ENCODE results near the gene BCKDHB. TPM values are rescaled to one million over a fixed set of nuclear protein-coding genes. Genes with fewer than 3 reads are reported as not detected.

BCKDHB gene
- total and polyA plus RNA-seq, 2 of the 4 experiments (the other 2 are of a cell fraction), result 11.2 to 11.8 TPM

DNA sequence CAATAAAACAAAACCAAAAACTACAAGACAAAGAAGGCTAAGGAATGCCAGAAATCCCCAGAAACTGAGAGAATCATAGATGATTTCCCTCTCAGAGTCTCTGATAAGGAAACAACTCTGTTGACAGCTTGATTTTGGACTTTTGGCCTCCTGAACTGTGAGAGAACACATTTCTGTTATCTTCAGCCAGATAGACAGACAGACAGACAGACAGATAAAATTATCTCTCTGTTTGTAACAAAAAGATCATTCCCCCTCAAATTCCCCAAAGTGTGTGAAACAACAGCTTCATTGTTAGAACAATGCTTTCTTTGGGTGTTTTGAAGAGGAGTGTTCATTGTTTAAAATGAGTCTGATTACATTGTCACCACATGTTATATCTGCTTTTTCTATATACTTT is 148.2 kb downstream of the BCKDHB start:
- Histone ChIP-seq H3K9me1 (ENCODE audit: insufficient read depth, low read length) (peaks cover 6% of the 10 kb centered on the region; the same call in 1 of the 2 replicates), H2BK120ac (ENCODE audit: low read depth, low read length) (no peak overlapping the region), H2AK5ac (ENCODE audit: low read depth, low read length) (no peak overlapping the region), H3K56ac (ENCODE audit: extremely low read depth, insufficient read depth, low read length) (no peak overlapping the region), H3K9me3 (ENCODE audit: control insufficient read depth, insufficient read depth, low read length) (no peaks in the 10 kb centered on the region), H3K4me3 (ENCODE audit: insufficient read depth, low read depth, low read length) (no peak overlapping the region), H2BK15ac (ENCODE audit: low read depth, low read length) (no peak overlapping the region), H3K14ac (replicated peaks; ENCODE audit: low read depth, low read length) (no peak overlapping the region), H3K79me1 (ENCODE audit: low read depth in 1 of 2, low read length in 2 of 2) (0 out of 4 replicates have a peak, but pooled peaks cover 0 to 3% of the 10 kb centered on the region in 2 experiments), H3K36me3 (ENCODE audit: control insufficient read depth, insufficient read depth, low read length) (no peaks in the 10 kb centered on the region), H3K23ac (ENCODE audit: low read depth, low read length) (no peak overlapping the region), H3K4ac (ENCODE audit: low read depth, low read length) (no peak overlapping the region), H3K27me3 (ENCODE audit: control insufficient read depth, insufficient read depth, low read length) (no peaks in the 10 kb centered on the region), H3K27ac (ENCODE audit: insufficient read depth, low read length) (no peak overlapping the region), H4K20me1 (ENCODE audit: insufficient read depth, low read length) (no peaks in the 10 kb centered on the region), H3K18ac (ENCODE audit: low read depth, low read length) (no peak overlapping the region), H4K91ac (ENCODE audit: insufficient read depth, low read depth, low read length) (no peak overlapping the region), H2BK20ac (ENCODE audit: low read depth, low read length) (no peak overlapping the region), H3K9ac (ENCODE audit: low read depth, low read length) (no peak overlapping the region), H4K5ac (ENCODE audit: low read depth, low read length) (no peak overlapping the region), H2BK5ac (ENCODE audit: low read depth, low read length, poor library complexity, severe bottlenecking) (no peak overlapping the region), H3K4me1 (ENCODE audit: control insufficient read depth, insufficient read depth, low read length) (peaks cover 2% of the 10 kb centered on the region; the same call in 1 of the 2 replicates), H3K4me2 (ENCODE audit: low read depth, low read length) (no peak overlapping the region), H2AFZ (replicated peaks; ENCODE audit: low read length, poor library complexity) (no peak overlapping the region), H4K8ac (ENCODE audit: low read depth in 2 of 2, low read length in 2 of 2) (no peak overlapping the region), H2AK9ac (replicated peaks; ENCODE audit: low read depth, low read length, poor library complexity) (no peak overlapping the region)
- no TSS peak for BruUV-seq (replicated peaks)
- POLR2A ChIA-PET (ENCODE audit: unreplicated experiment), result no interaction called here
- no peak for DNase-seq
- CTCF ChIA-PET, result interaction anchor here (0.8 kb wide), 1 partner anchor 41 kb away, joined by 3 read pairs; no protein-coding TSS in a partner anchor
- ATAC-seq (ENCODE audit: low read depth), result no peak
- dilution Hi-C loops (cut with HindIII; ENCODE audit: low sequenced_read_pairs, unreplicated experiment) (no loop called here), intact Hi-C loops (cut with micrococcal nuclease) (no loop called here), in situ Hi-C loops (cut with MboI; ENCODE audit: low sequenced_read_pairs) (no loop called here)
- no peak for TF ChIP-seq NFE2L2 (IDR thresholded peaks at IDR 0.05; ENCODE audit: low read depth, low read length)
- TF ChIP-seq, protein P1, sequence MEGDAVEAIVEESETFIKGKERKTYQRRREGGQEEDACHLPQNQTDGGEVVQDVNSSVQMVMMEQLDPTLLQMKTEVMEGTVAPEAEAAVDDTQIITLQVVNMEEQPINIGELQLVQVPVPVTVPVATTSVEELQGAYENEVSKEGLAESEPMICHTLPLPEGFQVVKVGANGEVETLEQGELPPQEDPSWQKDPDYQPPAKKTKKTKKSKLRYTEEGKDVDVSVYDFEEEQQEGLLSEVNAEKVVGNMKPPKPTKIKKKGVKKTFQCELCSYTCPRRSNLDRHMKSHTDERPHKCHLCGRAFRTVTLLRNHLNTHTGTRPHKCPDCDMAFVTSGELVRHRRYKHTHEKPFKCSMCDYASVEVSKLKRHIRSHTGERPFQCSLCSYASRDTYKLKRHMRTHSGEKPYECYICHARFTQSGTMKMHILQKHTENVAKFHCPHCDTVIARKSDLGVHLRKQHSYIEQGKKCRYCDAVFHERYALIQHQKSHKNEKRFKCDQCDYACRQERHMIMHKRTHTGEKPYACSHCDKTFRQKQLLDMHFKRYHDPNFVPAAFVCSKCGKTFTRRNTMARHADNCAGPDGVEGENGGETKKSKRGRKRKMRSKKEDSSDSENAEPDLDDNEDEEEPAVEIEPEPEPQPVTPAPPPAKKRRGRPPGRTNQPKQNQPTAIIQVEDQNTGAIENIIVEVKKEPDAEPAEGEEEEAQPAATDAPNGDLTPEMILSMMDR (conservative IDR thresholded peaks at IDR 0.05; ENCODE audit: low read depth, low read length), result no peak
- TF ChIP-seq, protein P2, sequence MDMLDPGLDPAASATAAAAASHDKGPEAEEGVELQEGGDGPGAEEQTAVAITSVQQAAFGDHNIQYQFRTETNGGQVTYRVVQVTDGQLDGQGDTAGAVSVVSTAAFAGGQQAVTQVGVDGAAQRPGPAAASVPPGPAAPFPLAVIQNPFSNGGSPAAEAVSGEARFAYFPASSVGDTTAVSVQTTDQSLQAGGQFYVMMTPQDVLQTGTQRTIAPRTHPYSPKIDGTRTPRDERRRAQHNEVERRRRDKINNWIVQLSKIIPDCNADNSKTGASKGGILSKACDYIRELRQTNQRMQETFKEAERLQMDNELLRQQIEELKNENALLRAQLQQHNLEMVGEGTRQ (IDR thresholded peaks at IDR 0.05; ENCODE audit: low read depth, low read length), result no peak
- no peak for TF ChIP-seq FOS (IDR thresholded peaks at IDR 0.05; ENCODE audit: low read depth, low read length)
- no peak for TF ChIP-seq BHLHE40 (IDR thresholded peaks at IDR 0.05; ENCODE audit: low read depth, low read length)
- TF ChIP-seq CEBPB (IDR thresholded peaks at IDR 0.05; ENCODE audit: low read depth, low read length), result no peak
- no peak for TF ChIP-seq RAD21 (IDR thresholded peaks at IDR 0.05; ENCODE audit: low read length)
- no peak for TF ChIP-seq RCOR1 (IDR thresholded peaks at IDR 0.05; ENCODE audit: insufficient replicate concordance, low read length)
- no peak for TF ChIP-seq MAZ (IDR thresholded peaks at IDR 0.05; ENCODE audit: borderline replicate concordance, low read depth, low read length)
- TF ChIP-seq RFX5 (IDR thresholded peaks at IDR 0.05; ENCODE audit: low read depth, low read length), result no peak
- TF ChIP-seq SMC3 (IDR thresholded peaks at IDR 0.05; ENCODE audit: low read depth, low read length), result no peak
- TF ChIP-seq, protein P3, sequence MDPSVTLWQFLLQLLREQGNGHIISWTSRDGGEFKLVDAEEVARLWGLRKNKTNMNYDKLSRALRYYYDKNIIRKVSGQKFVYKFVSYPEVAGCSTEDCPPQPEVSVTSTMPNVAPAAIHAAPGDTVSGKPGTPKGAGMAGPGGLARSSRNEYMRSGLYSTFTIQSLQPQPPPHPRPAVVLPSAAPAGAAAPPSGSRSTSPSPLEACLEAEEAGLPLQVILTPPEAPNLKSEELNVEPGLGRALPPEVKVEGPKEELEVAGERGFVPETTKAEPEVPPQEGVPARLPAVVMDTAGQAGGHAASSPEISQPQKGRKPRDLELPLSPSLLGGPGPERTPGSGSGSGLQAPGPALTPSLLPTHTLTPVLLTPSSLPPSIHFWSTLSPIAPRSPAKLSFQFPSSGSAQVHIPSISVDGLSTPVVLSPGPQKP (IDR thresholded peaks at IDR 0.05; ENCODE audit: borderline replicate concordance, low read depth, low read length), result no peak
- no peak for TF ChIP-seq MXI1 (IDR thresholded peaks at IDR 0.05; ENCODE audit: borderline replicate concordance, low read depth, low read length)
- TF ChIP-seq POLR2A (IDR thresholded peaks at IDR 0.05; ENCODE audit: low read depth, low read length), result no peak
- TF ChIP-seq CHD1 (IDR thresholded peaks at IDR 0.05; ENCODE audit: low read depth, low read length), result no peak
- no peak for TF ChIP-seq MAFK (IDR thresholded peaks at IDR 0.05; ENCODE audit: low read depth, low read length)

Data from IMR-90 (cell line).